ENCODE measurements around the gene ATP6V1G2.
"Not testable (repeated sequence)": the region's sequence is repeated elsewhere in the genome, so short reads cannot be mapped to it uniquely, and the experiment has no call there.

ATP6V1G2 gene

GRCh38 chr6:31531162-31531561 is 15.2 kb downstream of the ATP6V1G2 start:
- Mint-ChIP-seq H3K9me3 (no peaks in the 10 kb centered on the region), H3K27me3 (ENCODE audit: low read depth) (no peaks in the 10 kb centered on the region), H3K4me1 (ENCODE audit: low read depth) (peaks cover 14% of the 10 kb centered on the region), H3K27ac (no peak overlapping the region), H3K4me3 (no peak overlapping the region), H3K36me3 (ENCODE audit: low read depth) (peaks cover 49% of the 10 kb centered on the region)

GRCh38 chr6:31530659-31531058 is 15.7 kb downstream of the ATP6V1G2 start:
- Mint-ChIP-seq H3K36me3 (ENCODE audit: low read depth) (peaks cover 44% of the 10 kb centered on the region), H3K4me3 (no peak overlapping the region), H3K27ac (no peak overlapping the region), H3K27me3 (ENCODE audit: low read depth) (no peaks in the 10 kb centered on the region), H3K9me3 (no peaks in the 10 kb centered on the region), H3K4me1 (ENCODE audit: low read depth) (peaks cover 9% of the 10 kb centered on the region)

GRCh38 chr6:31529329-31530150 is 16.9 kb downstream of the ATP6V1G2 start:
- no peaks in the 10 kb centered on the region for H3K9me3 Mint-ChIP-seq
- no peak overlapping the region for H3K4me3 Mint-ChIP-seq
- H3K27ac Mint-ChIP-seq, result no peak overlapping the region
- H3K4me1 Mint-ChIP-seq (ENCODE audit: low read depth), result peaks cover 6% of the 10 kb centered on the region
- no peaks in the 10 kb centered on the region for H3K27me3 Mint-ChIP-seq (ENCODE audit: low read depth)
- H3K36me3 Mint-ChIP-seq (ENCODE audit: low read depth), result peaks cover 33% of the 10 kb centered on the region

GRCh38 chr6:31528821-31529328 is 17.5 kb downstream of the ATP6V1G2 start, which contains the start of gene MCCD1:
MCCD1 (plus strand) TSS chr6:31528962; CDS start chr6:31529015, 53 bp downstream.
- Mint-ChIP-seq H3K4me3 (no peak within 1 kb of the TSS), H3K9me3 (no peaks in the 10 kb centered on the region), H3K4me1 (ENCODE audit: low read depth) (peaks cover 6% of the 10 kb centered on the region), H3K36me3 (ENCODE audit: low read depth) (peaks cover 29% of the 10 kb centered on the region), H3K27me3 (ENCODE audit: low read depth) (no peaks in the 10 kb centered on the region), H3K27ac (no peak within 1 kb of the TSS)

GRCh38 chr6:31528307-31528777 is 18.1 kb downstream of the ATP6V1G2 start:
- H3K27me3 Mint-ChIP-seq (ENCODE audit: low read depth), result no peaks in the 10 kb centered on the region
- H3K4me3 Mint-ChIP-seq, result no peak overlapping the region
- H3K9me3 Mint-ChIP-seq, result no peaks in the 10 kb centered on the region
- peaks cover 5% of the 10 kb centered on the region for H3K4me1 Mint-ChIP-seq (ENCODE audit: low read depth)
- no peak overlapping the region for H3K27ac Mint-ChIP-seq
- H3K36me3 Mint-ChIP-seq (ENCODE audit: low read depth), result peaks cover 26% of the 10 kb centered on the region

GRCh38 chr6:31525932-31526591 is 20.3 kb downstream of the ATP6V1G2 start:
- no peak overlapping the region for H3K27ac Mint-ChIP-seq
- peaks cover 16% of the 10 kb centered on the region for H3K27me3 Mint-ChIP-seq (ENCODE audit: low read depth)
- H3K4me3 Mint-ChIP-seq, result no peak overlapping the region
- H3K9me3 Mint-ChIP-seq, result no peaks in the 10 kb centered on the region
- H3K4me1 Mint-ChIP-seq (ENCODE audit: low read depth), result peaks cover 1% of the 10 kb centered on the region
- peaks cover 12% of the 10 kb centered on the region for H3K36me3 Mint-ChIP-seq (ENCODE audit: low read depth)

GRCh38 chr6:31525553-31525931 is 20.9 kb downstream of the ATP6V1G2 start:
- Mint-ChIP-seq H3K36me3 (ENCODE audit: low read depth) (peaks cover 9% of the 10 kb centered on the region), H3K27ac (no peak overlapping the region), H3K27me3 (ENCODE audit: low read depth) (peaks cover 19% of the 10 kb centered on the region), H3K4me3 (no peak overlapping the region), H3K4me1 (ENCODE audit: low read depth) (peaks cover 1% of the 10 kb centered on the region), H3K9me3 (no peaks in the 10 kb centered on the region)

GRCh38 chr6:31521835-31522234 is 24.6 kb downstream of the ATP6V1G2 start:
- Mint-ChIP-seq H3K27ac (no peak overlapping the region), H3K36me3 (ENCODE audit: low read depth) (no peaks in the 10 kb centered on the region), H3K4me1 (ENCODE audit: low read depth) (peaks cover 1% of the 10 kb centered on the region), H3K27me3 (ENCODE audit: low read depth) (peaks cover 29% of the 10 kb centered on the region), H3K9me3 (no peaks in the 10 kb centered on the region), H3K4me3 (no peak overlapping the region)

GRCh38 chr6:31513456-31514165 is 32.8 kb downstream of the ATP6V1G2 start:
- Mint-ChIP-seq H3K4me1 (ENCODE audit: low read depth) (peaks cover 1% of the 10 kb centered on the region), H3K4me3 (no peak overlapping the region), H3K9me3 (no peaks in the 10 kb centered on the region), H3K27ac (no peak overlapping the region), H3K36me3 (ENCODE audit: low read depth) (peaks cover 15% of the 10 kb centered on the region), H3K27me3 (ENCODE audit: low read depth) (peaks cover 3% of the 10 kb centered on the region)

GRCh38 chr6:31510007-31510406 is 36.4 kb downstream of the ATP6V1G2 start:
- Mint-ChIP-seq H3K9me3 (no peaks in the 10 kb centered on the region), H3K4me1 (ENCODE audit: low read depth) (peaks cover 8% of the 10 kb centered on the region), H3K27ac (no peak overlapping the region), H3K27me3 (ENCODE audit: low read depth) (no peaks in the 10 kb centered on the region), H3K4me3 (no peak overlapping the region), H3K36me3 (ENCODE audit: low read depth) (peaks cover 25% of the 10 kb centered on the region)

- not testable (repeated sequence) for H3K27ac Mint-ChIP-seq; H3K9me3 Mint-ChIP-seq; H3K27me3 Mint-ChIP-seq (ENCODE audit: low read depth); H3K4me3 Mint-ChIP-seq; H3K4me1 Mint-ChIP-seq (ENCODE audit: low read depth)
- H3K36me3 Mint-ChIP-seq (ENCODE audit: low read depth), result peaks cover 25% of the 10 kb centered on the region
These were observed 37.4 kb downstream of the ATP6V1G2 start for GRCh38 chr6:31509036-31509435.

- H3K4me1 Mint-ChIP-seq (ENCODE audit: low read depth), result peaks cover 51% of the 10 kb centered on the region
These were observed 43.8 kb downstream of the ATP6V1G2 start for GRCh38 chr6:31502586-31502985.

GRCh38 chr6:31499648-31500047 is 46.8 kb downstream of the ATP6V1G2 start:
- not testable (repeated sequence) for H3K9me3 Mint-ChIP-seq; H3K27me3 Mint-ChIP-seq (ENCODE audit: low read depth); H3K27ac Mint-ChIP-seq
- peaks cover 58% of the 10 kb centered on the region for H3K4me1 Mint-ChIP-seq (ENCODE audit: low read depth)
- peaks cover 20% of the 10 kb centered on the region for H3K36me3 Mint-ChIP-seq (ENCODE audit: low read depth)
- H3K4me3 Mint-ChIP-seq, result peak overlapping the region; percentile 88

More at GRCh38 chr6:31502586-31502985, 43.8 kb downstream of the ATP6V1G2 start:
- Mint-ChIP-seq H3K36me3 (ENCODE audit: low read depth) (peaks cover 23% of the 10 kb centered on the region), H3K9me3 (no peaks in the 10 kb centered on the region), H3K4me3 (no peak overlapping the region), H3K27me3 (ENCODE audit: low read depth) (no peaks in the 10 kb centered on the region), H3K27ac (peak overlapping the region; percentile 1)

GRCh38 chr6:31498748-31499147 is 47.7 kb downstream of the ATP6V1G2 start:
- peak overlapping the region; percentile 35 for H3K27ac Mint-ChIP-seq
- H3K27me3 Mint-ChIP-seq (ENCODE audit: low read depth), result no peaks in the 10 kb centered on the region
- H3K36me3 Mint-ChIP-seq (ENCODE audit: low read depth), result peaks cover 18% of the 10 kb centered on the region
- peaks cover 55% of the 10 kb centered on the region for H3K4me1 Mint-ChIP-seq (ENCODE audit: low read depth)
- H3K9me3 Mint-ChIP-seq, result no peaks in the 10 kb centered on the region
- peak overlapping the region; percentile 88 for H3K4me3 Mint-ChIP-seq

Measured in T-helper 1 cell treated with Interleukin-12 subunit alpha and Interleukin-12 subunit beta and Interleukin-4 antibody, amounts not matched to agents 30 μg/mL and 1 μg/mL, for 36 hours (primary cell).